OCI-LY1 (cell line): ENCODE measurements around the gene S100A14.
A peak's percentile ranks its signal among the peaks of the same experiment; 100 is the strongest.

ENCODE experiments used
- H2AFZ ChIP-seq: fragments of 200-600 bp; sonication (generic), shearing (Covaris generic); 2 replicates; pipeline ENCODE4 v1.6.0; 2014; ENCODE audit warnings: antibody characterized with exemption, mild to moderate bottlenecking, low read length
- H3F3A ChIP-seq: fragments of 200-600 bp; sonication (generic), shearing (Covaris generic); 2 replicates; pipeline ENCODE4 v1.6.0; 2014; ENCODE audit warnings: mild to moderate bottlenecking, antibody characterized with exemption, low read length, moderate library complexity; ENCODE audit not compliant: insufficient read depth
- H3K27ac ChIP-seq: fragments of 200-600 bp; sonication (generic); 2 replicates; pipeline ENCODE4 v1.5.1; 2014; ENCODE audit warnings: low read length, mixed run types, mild to moderate bottlenecking, low read depth; ENCODE audit not compliant: poor library complexity, severe bottlenecking
- H3K27me3 ChIP-seq: fragments of 200-600 bp; sonication (generic); 2 replicates; pipeline ENCODE4 v1.6.0; 2014; ENCODE audit warnings: antibody characterized with exemption, mild to moderate bottlenecking, low read length, moderate library complexity; ENCODE audit not compliant: insufficient read depth
- H3K36me3 ChIP-seq: fragments of 200-600 bp; sonication (generic); 2 replicates; pipeline ENCODE4 v1.6.1; 2014; ENCODE audit warnings: mild to moderate bottlenecking, antibody characterized with exemption, low read length, moderate library complexity, mixed read lengths; ENCODE audit not compliant: insufficient read depth
- H3K4me1 ChIP-seq: fragments of 200-600 bp; sonication (generic); 2 replicates; pipeline ENCODE4 v1.5.1; 2014; ENCODE audit warnings: mild to moderate bottlenecking, low read length, moderate library complexity; ENCODE audit not compliant: insufficient read depth, severe bottlenecking
- H3K4me2 ChIP-seq: fragments of 200-600 bp; sonication (generic), shearing (Covaris generic); 2 replicates; pipeline ENCODE4 v1.6.1; 2014; ENCODE audit warnings: low read length
- H3K4me3 ChIP-seq: fragments of 200-600 bp; sonication (generic); 2 replicates; pipeline ENCODE4 v1.5.1; 2014; ENCODE audit warnings: low read length, low read depth, mild to moderate bottlenecking, mixed read lengths; ENCODE audit not compliant: poor library complexity, severe bottlenecking
- H3K79me2 ChIP-seq: fragments of 200-600 bp; shearing (Covaris generic); 2 replicates; pipeline ENCODE4 v1.6.1; 2016; ENCODE audit warnings: mixed run types, low read length, mixed read lengths; ENCODE audit not compliant: insufficient read depth
- H3K9ac ChIP-seq: fragments of 200-600 bp; sonication (generic), shearing (Covaris generic); 2 replicates; pipeline ENCODE4 v1.6.1; 2014; ENCODE audit warnings: mild to moderate bottlenecking, low read length, mixed read lengths
- H3K9me2 ChIP-seq: fragments of 200-600 bp; sonication (generic), shearing (Covaris generic); 2 replicates; pipeline ENCODE4 v1.6.1; 2014; ENCODE audit warnings: low read depth, mild to moderate bottlenecking, low read length, mixed read lengths
- H3K9me3 ChIP-seq: fragments of 200-600 bp; shearing (Covaris generic); 2 replicates; pipeline ENCODE4 v1.6.1; 2014; ENCODE audit warnings: low read length, mixed read lengths
- H4K20me1 ChIP-seq: fragments of 200-600 bp; sonication (generic), shearing (Covaris generic); 2 replicates; pipeline ENCODE4 v1.6.0; 2016; ENCODE audit warnings: mild to moderate bottlenecking, low read length; ENCODE audit not compliant: insufficient read depth
- EZH2 ChIP-seq: fragments of 200-600 bp; sonication (generic), shearing (Covaris generic); IDR thresholded peaks from 2 replicates; pipeline ENCODE4 v1.8.0; 2017; ENCODE audit warnings: borderline replicate concordance, mixed run types, mild to moderate bottlenecking, antibody characterized with exemption, low read length, moderate library complexity, mixed read lengths
- TF ChIP-seq, protein P1 (sequence below): fragments of 200-600 bp; sonication (generic), shearing (Covaris generic); IDR thresholded peaks from 2 replicates; pipeline ENCODE4 v1.5.1; 2017; ENCODE audit warnings: mild to moderate bottlenecking, antibody characterized with exemption, low read length, moderate library complexity, mixed read lengths

S100A14 gene

DNA sequence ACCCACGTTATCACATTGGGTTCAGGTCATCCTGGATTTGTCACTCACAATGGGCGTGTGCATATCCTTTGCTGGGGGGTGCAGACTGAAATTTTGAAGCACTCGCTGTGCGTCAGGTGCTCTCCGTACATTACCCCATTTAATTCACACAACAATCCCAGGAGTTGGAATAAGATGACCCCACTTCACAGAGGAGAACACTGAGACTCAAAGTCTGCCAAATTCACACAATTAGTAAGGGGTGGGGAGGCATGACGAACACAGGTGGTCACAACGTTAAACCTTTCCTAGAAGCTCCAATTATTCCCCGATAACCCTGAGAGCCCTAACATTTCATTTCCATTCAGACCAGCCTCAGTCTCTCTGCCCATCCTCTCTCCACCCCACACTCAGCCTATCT, 46.7 kb downstream of the S100A14 start:
- Histone ChIP-seq H3K36me3 (no peaks in the 10 kb centered on the region), H3K9me2 (no peaks in the 10 kb centered on the region), H3K79me2 (no peaks in the 10 kb centered on the region), H3K4me1 (no peaks in the 10 kb centered on the region), H3K27ac (no peak overlapping the region), H3K4me3 (no peak overlapping the region), H3F3A (no peaks in the 10 kb centered on the region), H4K20me1 (no peaks in the 10 kb centered on the region), H3K9ac (no peak overlapping the region), H3K4me2 (no peak overlapping the region), H3K27me3 (no peaks in the 10 kb centered on the region), H3K9me3 (no peaks in the 10 kb centered on the region), H2AFZ (no peak overlapping the region)
- TF ChIP-seq, protein P1, sequence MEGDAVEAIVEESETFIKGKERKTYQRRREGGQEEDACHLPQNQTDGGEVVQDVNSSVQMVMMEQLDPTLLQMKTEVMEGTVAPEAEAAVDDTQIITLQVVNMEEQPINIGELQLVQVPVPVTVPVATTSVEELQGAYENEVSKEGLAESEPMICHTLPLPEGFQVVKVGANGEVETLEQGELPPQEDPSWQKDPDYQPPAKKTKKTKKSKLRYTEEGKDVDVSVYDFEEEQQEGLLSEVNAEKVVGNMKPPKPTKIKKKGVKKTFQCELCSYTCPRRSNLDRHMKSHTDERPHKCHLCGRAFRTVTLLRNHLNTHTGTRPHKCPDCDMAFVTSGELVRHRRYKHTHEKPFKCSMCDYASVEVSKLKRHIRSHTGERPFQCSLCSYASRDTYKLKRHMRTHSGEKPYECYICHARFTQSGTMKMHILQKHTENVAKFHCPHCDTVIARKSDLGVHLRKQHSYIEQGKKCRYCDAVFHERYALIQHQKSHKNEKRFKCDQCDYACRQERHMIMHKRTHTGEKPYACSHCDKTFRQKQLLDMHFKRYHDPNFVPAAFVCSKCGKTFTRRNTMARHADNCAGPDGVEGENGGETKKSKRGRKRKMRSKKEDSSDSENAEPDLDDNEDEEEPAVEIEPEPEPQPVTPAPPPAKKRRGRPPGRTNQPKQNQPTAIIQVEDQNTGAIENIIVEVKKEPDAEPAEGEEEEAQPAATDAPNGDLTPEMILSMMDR = no peak
- no peak for TF ChIP-seq EZH2

DNA sequence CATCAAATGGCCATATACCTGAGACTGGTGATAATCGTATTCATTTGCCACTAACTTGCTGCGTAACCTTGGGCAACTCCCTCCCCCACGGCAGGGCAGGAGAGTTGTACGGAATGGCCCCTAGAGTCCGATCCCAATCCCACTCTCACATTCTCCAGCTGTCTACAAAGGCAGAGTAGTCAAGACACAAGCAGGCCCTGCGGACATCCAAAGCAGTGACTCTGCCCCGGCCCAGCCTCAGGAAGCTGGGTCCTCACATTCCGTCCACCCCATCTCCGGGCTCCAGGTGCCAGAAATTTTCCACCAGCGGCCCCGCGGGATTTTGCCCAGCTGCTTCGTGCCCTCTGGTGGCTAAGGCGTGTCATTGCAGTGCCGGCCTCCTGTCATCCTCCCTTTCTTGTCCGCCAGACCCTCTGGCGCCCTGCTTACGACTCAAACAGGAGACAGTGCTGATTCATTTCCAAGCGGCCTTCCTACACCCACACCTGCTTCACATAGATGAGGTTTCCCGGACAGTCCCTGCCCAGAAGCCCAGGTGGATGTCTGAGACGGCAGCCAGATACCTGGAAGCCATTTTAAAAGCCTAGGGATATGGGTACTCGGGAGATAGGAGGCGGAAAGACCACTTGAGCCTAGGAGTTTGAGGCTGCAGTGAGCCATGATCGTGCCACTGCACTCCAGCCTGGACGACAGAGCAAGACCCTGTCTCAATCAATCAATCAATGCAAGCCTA, 47.6 kb downstream of the S100A14 start:
- Histone ChIP-seq H3F3A (no peaks in the 10 kb centered on the region), H3K27me3 (no peaks in the 10 kb centered on the region), H2AFZ (no peak overlapping the region), H3K4me2 (peak overlapping the region; percentile 39; the same call in 1 of the 2 replicates), H3K9me2 (no peaks in the 10 kb centered on the region), H3K4me1 (no peaks in the 10 kb centered on the region), H3K36me3 (no peaks in the 10 kb centered on the region), H3K27ac (no peak overlapping the region), H3K9ac (no peak overlapping the region; the same call in 1 of the 2 replicates), H4K20me1 (no peaks in the 10 kb centered on the region), H3K4me3 (no peak overlapping the region), H3K9me3 (no peaks in the 10 kb centered on the region), H3K79me2 (no peaks in the 10 kb centered on the region)
- TF ChIP-seq, protein P1 = peak; percentile 98
- TF ChIP-seq EZH2 = no peak

DNA sequence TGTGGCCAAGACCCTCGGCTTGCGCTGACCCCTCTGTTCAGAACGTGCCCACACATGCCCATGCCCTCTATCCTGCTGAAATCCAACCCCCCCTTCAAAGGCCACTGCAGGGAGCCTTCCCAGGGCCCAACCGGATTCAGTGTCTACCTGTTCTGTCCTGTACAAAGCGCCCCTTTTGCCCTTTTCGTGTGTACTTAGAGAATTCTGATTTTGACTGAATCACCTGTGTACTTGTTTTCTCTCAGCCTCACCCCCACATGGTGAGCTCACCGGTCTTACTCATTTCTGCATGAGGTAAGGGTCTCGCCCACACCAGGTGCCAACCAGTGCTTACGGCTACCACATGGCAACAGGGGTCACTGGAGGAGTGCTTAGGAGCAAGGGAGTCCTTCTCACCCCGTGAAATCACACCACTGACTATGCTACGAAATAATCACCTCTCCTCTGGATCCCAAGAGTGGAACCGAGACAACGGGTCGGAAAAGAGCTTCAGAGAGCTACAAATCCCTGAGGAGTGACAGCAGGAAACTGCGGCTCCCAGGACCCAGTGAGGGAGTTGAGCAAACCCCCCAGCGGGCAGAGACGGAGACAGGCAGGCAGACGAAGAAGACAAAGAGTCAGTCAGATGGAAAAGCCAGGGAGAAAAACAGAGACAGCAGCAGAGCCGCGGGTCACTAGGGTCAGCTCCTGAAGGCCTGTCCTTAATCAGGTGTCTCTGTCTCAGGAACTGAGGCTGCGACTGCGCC, 48.3 kb downstream of the S100A14 start:
- H3K4me3 ChIP-seq = no peak overlapping the region
- H4K20me1 ChIP-seq = no peaks in the 10 kb centered on the region
- no peak overlapping the region for H3K9ac ChIP-seq
- no peaks in the 10 kb centered on the region for H3K4me1 ChIP-seq
- H3K4me2 ChIP-seq = no peak overlapping the region
- no peaks in the 10 kb centered on the region for H3K79me2 ChIP-seq
- H3K27me3 ChIP-seq = no peaks in the 10 kb centered on the region
- no peaks in the 10 kb centered on the region for H3K36me3 ChIP-seq
- H3K9me2 ChIP-seq = no peaks in the 10 kb centered on the region
- TF ChIP-seq, protein P1 = no peak
- TF ChIP-seq EZH2 = no peak
- H3K27ac ChIP-seq = no peak overlapping the region
- no peaks in the 10 kb centered on the region for H3K9me3 ChIP-seq
- H3F3A ChIP-seq = no peaks in the 10 kb centered on the region
- no peak overlapping the region for H2AFZ ChIP-seq
